22Rv1 (cell line): ENCODE results near the gene TTC8.

Experiments
- CTCF ChIP-seq: fragments of 450-650 bp; IDR thresholded peaks from 2 replicates; pipeline ENCODE4 v1.5.1; 2017; ENCODE audit warnings: mild to moderate bottlenecking
- ZFX ChIP-seq: fragments of 450-650 bp; IDR thresholded peaks from 2 replicates; pipeline ENCODE4 v1.6.1; 2017; ENCODE audit warnings: antibody characterized with exemption, borderline replicate concordance

DNA sequence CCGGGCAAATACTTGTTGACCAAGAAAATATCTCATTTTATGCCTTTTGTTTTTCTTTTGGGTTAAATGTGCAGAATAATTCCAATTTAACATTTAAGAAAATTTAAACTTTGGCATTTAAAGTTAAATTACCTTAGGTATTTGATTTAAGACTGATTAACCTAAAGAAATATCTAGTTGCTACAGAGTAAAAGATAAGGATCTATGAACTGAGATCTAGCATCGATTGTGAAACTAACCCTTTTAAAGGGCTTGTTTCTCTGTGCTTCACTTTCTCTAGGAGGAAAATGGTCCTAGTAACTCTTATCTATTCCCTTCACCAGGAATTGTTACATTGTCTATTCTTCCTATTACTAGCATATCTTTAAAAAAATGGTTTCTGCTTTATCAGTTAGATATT, 2.6 kb upstream of the TTC8 start:
- no peak for TF ChIP-seq CTCF
- TF ChIP-seq ZFX = no peak
